ENCODE results near the gene RSBN1L.

- TF ChIP-seq CTCF (IDR thresholded peaks at IDR 0.05), result no peak
- TF ChIP-seq POLR2A (IDR thresholded peaks at IDR 0.05), result no peak
These were observed 69.2 kb downstream of the RSBN1L start for GRCh38 chr7:77765481-77765880.
